ENCODE data around the gene COLEC12. TPM values are rescaled to one million over a fixed set of nuclear protein-coding genes. Genes with fewer than 3 reads are reported as not detected.
A peak's percentile ranks its signal among the peaks of the same experiment; 100 is the strongest.

COLEC12 gene
- total and polyA plus RNA-seq, 3 donors from 2014 or later, result 4.5 to 10.4 (median 8.1) TPM

DNA sequence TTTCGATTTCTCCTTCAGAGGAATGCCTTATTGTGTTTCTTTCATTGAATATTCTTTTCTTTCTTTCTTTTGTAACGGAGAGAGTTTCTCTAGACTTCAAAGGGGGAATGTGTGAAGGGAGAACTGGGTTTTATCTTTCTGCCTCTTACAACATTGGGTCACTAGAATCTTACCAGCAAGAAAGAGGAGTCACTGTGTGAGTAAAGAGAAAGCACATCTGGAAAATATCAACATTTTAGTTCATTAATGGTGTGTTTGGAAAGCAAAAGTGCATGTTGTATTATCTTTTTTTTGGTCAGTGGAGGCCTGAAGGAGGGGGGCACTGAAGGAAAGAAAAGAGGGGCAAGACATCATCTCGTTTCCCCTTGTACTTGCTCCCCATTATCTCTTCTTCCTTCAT is 146.0 kb downstream of the COLEC12 start:
- Histone ChIP-seq H3K9me3 (no peaks in the 10 kb centered on the region), H3K36me3 (ENCODE audit: low read depth, missing control alignments) (no peaks in the 10 kb centered on the region), H3K27me3 (no peaks in the 10 kb centered on the region), H3K4me3 (no peak overlapping the region), H3K4me1 (no peaks in the 10 kb centered on the region), H3K27ac (peak overlapping the region in 1 of 2 donors; percentile 23)
- 53 to 55% methylated on average over 3 of the region's 3 CpGs for WGBS, 2 donors
- intact Hi-C loops (cut with DNase I; ENCODE audit: low total_unique reads), result no loop called here
- no peak for DNase-seq
- TF ChIP-seq, protein P1, sequence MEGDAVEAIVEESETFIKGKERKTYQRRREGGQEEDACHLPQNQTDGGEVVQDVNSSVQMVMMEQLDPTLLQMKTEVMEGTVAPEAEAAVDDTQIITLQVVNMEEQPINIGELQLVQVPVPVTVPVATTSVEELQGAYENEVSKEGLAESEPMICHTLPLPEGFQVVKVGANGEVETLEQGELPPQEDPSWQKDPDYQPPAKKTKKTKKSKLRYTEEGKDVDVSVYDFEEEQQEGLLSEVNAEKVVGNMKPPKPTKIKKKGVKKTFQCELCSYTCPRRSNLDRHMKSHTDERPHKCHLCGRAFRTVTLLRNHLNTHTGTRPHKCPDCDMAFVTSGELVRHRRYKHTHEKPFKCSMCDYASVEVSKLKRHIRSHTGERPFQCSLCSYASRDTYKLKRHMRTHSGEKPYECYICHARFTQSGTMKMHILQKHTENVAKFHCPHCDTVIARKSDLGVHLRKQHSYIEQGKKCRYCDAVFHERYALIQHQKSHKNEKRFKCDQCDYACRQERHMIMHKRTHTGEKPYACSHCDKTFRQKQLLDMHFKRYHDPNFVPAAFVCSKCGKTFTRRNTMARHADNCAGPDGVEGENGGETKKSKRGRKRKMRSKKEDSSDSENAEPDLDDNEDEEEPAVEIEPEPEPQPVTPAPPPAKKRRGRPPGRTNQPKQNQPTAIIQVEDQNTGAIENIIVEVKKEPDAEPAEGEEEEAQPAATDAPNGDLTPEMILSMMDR (IDR thresholded peaks at IDR 0.05), result no peak
- TF ChIP-seq POLR2A (IDR thresholded peaks at IDR 0.05), result no peak

DNA sequence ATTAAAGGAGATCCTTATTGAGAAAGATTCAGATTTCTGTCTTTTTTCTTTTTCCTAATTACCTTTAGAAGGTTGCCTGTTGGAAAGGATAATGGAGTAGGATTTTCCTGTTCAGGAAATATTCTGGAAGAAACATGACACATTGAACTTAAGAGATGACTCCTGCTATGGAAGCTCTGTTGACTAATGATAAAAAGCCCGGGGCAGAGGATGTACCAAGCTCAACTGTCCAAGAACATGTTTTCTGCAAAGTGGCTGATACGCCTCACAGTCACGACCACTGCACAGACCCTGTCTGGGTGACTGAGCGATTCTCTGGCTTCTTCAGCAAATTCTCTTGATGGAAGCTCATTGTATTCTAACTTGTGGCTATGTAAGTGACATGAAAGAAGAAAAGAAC is 146.5 kb downstream of the COLEC12 start:
- TF ChIP-seq, protein P1 (IDR thresholded peaks at IDR 0.05), result no peak
- no peak for TF ChIP-seq POLR2A (IDR thresholded peaks at IDR 0.05)
- Histone ChIP-seq H3K36me3 (ENCODE audit: low read depth, missing control alignments) (no peaks in the 10 kb centered on the region), H3K4me3 (no peak overlapping the region), H3K9me3 (no peaks in the 10 kb centered on the region), H3K27me3 (no peaks in the 10 kb centered on the region), H3K4me1 (no peaks in the 10 kb centered on the region), H3K27ac (peak overlapping the region in 1 of 2 donors; percentile 23)
- intact Hi-C loops (cut with DNase I; ENCODE audit: low total_unique reads), result no loop called here
- DNase-seq, result no peak
- WGBS, 2 donors, result 53 to 60% methylated on average over 4 of the region's 4 CpGs

DNA sequence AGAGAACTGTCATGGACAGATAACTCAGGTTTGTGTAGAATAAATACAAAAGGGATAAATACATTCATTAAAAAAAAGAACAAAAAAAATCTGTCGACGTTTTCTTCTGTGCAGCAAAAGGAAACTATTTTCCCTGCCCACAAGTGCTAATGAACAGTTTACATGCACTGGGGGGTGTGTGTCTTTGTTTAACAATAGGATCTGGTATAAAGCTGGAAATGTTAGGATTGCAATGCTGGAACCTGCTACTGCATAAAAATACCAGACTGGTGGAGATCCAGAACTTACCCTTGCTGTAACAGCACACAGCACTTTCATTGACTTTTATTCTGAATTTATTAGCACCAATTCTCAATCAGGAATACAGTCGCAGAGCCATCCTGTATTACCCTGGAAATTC is 148.1 kb downstream of the COLEC12 start:
- Histone ChIP-seq H3K27me3 (no peaks in the 10 kb centered on the region), H3K4me1 (no peaks in the 10 kb centered on the region), H3K27ac (no peak overlapping the region), H3K4me3 (no peak overlapping the region), H3K9me3 (no peaks in the 10 kb centered on the region), H3K36me3 (ENCODE audit: low read depth, missing control alignments) (no peaks in the 10 kb centered on the region)
- TF ChIP-seq POLR2A (IDR thresholded peaks at IDR 0.05), result no peak
- TF ChIP-seq, protein P1 (IDR thresholded peaks at IDR 0.05), result no peak
- 79 to 88% methylated on average over 3 of the region's 3 CpGs for WGBS, 2 donors
- intact Hi-C loops (cut with DNase I; ENCODE audit: low total_unique reads), result no loop called here
- no peak for DNase-seq

DNA sequence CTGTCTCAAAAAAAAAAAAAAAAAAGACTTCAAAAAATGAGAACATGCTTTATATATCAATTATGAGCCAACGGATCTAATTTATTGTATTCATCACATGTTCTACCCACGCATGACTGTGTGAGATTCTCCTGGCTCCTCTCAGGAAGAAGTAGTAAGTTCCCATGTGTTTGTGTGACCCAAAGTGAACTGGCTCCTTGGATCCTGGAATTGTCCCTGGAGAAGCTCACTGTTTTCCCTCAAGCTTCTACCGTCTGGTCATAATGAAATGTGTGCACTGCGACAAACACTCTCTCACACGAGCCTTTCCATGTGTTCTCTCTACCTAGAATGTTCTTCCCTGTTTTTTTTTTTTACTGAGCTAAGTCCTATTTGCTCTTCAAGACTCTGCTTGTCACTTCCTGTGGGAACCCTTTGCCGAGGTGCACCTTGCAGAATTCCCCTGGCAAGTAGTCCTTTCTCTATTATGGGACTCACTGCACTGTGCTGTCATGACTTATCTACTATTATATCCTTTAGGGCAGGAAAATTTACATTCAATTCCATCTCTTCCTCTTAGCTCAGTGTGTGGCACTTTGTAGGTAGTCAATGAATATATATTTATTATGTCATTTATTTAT is 149.4 kb downstream of the COLEC12 start:
- DNase-seq, result no peak
- intact Hi-C loops (cut with DNase I; ENCODE audit: low total_unique reads), result no loop called here
- Histone ChIP-seq H3K27me3 (no peaks in the 10 kb centered on the region), H3K4me3 (no peak overlapping the region), H3K27ac (no peak overlapping the region), H3K9me3 (no peaks in the 10 kb centered on the region), H3K4me1 (no peaks in the 10 kb centered on the region), H3K36me3 (ENCODE audit: low read depth, missing control alignments) (no peaks in the 10 kb centered on the region)
- TF ChIP-seq, protein P1 (IDR thresholded peaks at IDR 0.05), result no peak
- TF ChIP-seq POLR2A (IDR thresholded peaks at IDR 0.05), result no peak
- 74 to 84% methylated on average over 6 of the region's 6 CpGs for WGBS, 2 donors

DNA sequence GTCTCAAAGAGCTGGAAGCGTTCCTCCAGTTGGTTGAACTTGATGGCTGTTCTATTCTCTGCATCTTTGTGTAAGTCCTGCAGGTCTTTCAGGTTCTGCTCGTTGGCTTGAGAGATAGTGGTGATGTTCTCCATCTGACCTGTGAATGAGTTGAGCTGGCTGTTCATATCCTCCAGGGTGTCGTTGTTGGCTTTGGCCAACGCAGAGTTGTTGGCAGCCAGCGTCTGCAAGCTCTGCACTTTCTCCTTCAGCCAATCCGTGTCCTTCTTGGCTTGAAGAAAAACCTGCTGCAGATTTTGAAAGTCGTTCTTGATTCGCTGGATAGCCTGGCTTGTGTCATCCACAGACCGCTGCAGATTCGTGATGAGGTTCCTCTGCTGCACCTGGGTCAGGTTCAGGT is 153.9 kb downstream of the COLEC12 start:
- H3K4me1 ChIP-seq, result no peaks in the 10 kb centered on the region
- no peak overlapping the region for H3K4me3 ChIP-seq
- no peak overlapping the region for H3K27ac ChIP-seq
- intact Hi-C loops (cut with DNase I; ENCODE audit: low total_unique reads), result no loop called here
- H3K36me3 ChIP-seq (ENCODE audit: low read depth, missing control alignments), result no peaks in the 10 kb centered on the region
- 55 to 84% methylated on average over 10 of the region's 10 CpGs for WGBS, 2 donors
- no peaks in the 10 kb centered on the region for H3K9me3 ChIP-seq
- DNase-seq, result peak; percentile 40
- TF ChIP-seq POLR2A (IDR thresholded peaks at IDR 0.05), result no peak
- TF ChIP-seq, protein P1 (IDR thresholded peaks at IDR 0.05), result no peak
- no peaks in the 10 kb centered on the region for H3K27me3 ChIP-seq

Measured in testis (tissue), 3 donors.